Smooth muscle cell (in vitro differentiated cells): ENCODE results near the gene SRPK2. TPM values are rescaled to one million over a fixed set of nuclear protein-coding genes. Genes with fewer than 3 reads are reported as not detected.

Experiments
- polyA plus RNA-seq: library from polyadenylated mRNA; unstranded; fragments of >200 nt; fragmentation: Nextera tagmentation; extraction: Ambion mirVana; gene quantifications from 2 replicates; pipeline ENCODE4 v1.2.1, GENCODE V29; 2016
- small RNA-seq: library from RNA; depleted of rRNA; stranded (forward); fragments of <200 nt; gene quantifications from one replicate; pipeline ENCODE3, GENCODE V24; 2014
- total RNA-seq: library from RNA; depleted of rRNA; stranded (reverse); fragments of >200 nt; gene quantifications from 2 replicates; pipeline ENCODE4 v1.2.3, GENCODE V29; 2014

The SRPK2 gene
- total and polyA plus RNA-seq, 2 experiments from 2014 or later, result 21.9 to 28.0 TPM

Small RNAs within 50 kb of the gene (small RNA-seq; reads per million reads assigned to genes)
- gene AC005070.2 (0.16 reads per million), gene RNU6-1322P (not detected)

Other genes with a start within 250 kb of the SRPK2 start
- 8.0 and 11.7 TPM in 2 replicates for gene PUS7, start 133.3 kb upstream of the SRPK2 start, total RNA-seq
- 6.9 and 9.2 TPM in 2 replicates for gene PUS7, start 133.3 kb upstream of the SRPK2 start, polyA plus RNA-seq
- gene RINT1, start 143.3 kb upstream of the SRPK2 start, total RNA-seq, result 18.9 and 29.4 TPM in 2 replicates
- 22.4 and 23.1 TPM in 2 replicates for gene RINT1, start 143.3 kb upstream of the SRPK2 start, polyA plus RNA-seq
- gene EFCAB10, start 192.6 kb upstream of the SRPK2 start, total RNA-seq, result 1.2 TPM in 1 of 2 replicates, not detected in the other
- gene EFCAB10, start 192.6 kb upstream of the SRPK2 start, polyA plus RNA-seq, result 0.35 and 0.56 TPM in 2 replicates